GM11168 (cell line): ENCODE measurements around the gene PHTF2.
"Not testable (repeated sequence)": the region's sequence is repeated elsewhere in the genome, so short reads cannot be mapped to it uniquely, and the experiment has no call there.

ENCODE experiments used
- in situ Hi-C: fragments of 300-500 bp; cut with MboI; formaldehyde crosslinking; loops from one replicate; pipeline ENCODE4 v1.12.0; 2022; ENCODE audit warnings: low sequenced_read_pairs; ENCODE audit not compliant: unreplicated experiment

PHTF2 gene

DNA sequence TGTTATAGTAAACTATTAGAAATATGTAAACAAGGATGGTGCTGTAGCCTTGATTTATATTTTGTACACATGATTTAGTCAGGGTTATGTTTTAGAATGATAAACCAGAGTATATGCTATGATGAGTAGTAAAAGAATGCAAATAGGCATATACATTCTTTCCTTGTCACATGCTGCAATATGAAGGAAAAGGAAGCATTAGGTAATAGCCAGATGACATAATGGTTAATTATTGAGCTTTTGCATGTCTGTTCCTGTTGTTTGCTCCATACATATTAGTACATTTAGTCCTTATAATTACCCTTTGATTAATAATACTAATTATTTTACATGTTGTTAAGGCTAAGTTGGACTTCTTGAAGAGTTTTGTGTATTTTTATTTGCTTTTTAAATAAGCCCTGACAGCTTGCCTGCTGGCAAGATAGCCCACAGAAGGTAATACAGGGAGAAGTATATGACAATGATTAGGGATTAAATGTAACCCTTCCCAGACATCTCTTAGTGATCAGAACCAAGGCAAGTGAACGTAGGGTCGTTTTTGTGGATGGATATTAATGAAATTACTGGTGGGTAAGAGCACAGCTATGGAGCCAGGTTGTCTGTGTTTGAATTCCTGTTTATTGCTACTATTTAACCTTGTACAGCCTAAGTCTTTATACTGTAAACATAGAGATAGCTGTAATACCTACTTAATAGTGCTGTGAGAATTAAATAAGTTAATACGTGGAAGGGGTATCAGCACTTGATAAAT lies 68.4 kb downstream of the PHTF2 start:
- in situ Hi-C loops, result no loop called here

DNA sequence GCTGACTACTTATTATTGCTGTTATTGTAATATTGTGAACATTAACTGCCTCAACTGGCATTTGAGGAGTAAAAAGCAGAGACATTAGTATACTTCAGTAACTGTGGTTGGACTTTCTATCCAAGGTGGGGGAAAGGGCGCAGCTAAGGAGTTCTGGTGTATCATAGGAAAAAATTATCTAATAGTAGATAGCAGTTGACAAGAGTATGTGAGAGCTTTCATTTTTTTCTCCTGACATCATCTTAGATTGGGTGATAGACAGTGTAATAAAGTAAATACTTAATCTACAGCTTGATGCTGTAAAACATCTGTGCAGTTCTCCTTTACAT lies 68.9 kb downstream of the PHTF2 start:
- in situ Hi-C loops, result no loop called here

DNA sequence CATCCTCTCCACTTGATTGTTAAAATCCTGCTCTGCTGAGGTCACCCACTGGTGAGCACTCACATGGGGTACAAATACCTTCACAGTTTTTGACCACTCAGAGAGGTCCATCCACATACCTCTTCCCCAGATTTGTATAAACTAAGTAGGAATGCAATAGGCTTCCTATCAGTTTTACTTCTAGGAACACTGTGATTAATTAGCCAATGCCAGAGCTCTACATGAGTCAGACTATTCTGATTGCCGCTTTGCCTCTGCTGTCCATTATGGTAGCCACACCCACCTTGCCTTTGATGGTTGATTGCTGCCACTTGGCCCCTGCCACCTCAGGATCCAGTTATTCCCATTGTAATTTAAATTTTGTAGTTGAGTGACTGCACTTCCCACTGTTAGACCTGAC lies 73.7 kb downstream of the PHTF2 start:
- in situ Hi-C loops, result not testable (repeated sequence)

DNA sequence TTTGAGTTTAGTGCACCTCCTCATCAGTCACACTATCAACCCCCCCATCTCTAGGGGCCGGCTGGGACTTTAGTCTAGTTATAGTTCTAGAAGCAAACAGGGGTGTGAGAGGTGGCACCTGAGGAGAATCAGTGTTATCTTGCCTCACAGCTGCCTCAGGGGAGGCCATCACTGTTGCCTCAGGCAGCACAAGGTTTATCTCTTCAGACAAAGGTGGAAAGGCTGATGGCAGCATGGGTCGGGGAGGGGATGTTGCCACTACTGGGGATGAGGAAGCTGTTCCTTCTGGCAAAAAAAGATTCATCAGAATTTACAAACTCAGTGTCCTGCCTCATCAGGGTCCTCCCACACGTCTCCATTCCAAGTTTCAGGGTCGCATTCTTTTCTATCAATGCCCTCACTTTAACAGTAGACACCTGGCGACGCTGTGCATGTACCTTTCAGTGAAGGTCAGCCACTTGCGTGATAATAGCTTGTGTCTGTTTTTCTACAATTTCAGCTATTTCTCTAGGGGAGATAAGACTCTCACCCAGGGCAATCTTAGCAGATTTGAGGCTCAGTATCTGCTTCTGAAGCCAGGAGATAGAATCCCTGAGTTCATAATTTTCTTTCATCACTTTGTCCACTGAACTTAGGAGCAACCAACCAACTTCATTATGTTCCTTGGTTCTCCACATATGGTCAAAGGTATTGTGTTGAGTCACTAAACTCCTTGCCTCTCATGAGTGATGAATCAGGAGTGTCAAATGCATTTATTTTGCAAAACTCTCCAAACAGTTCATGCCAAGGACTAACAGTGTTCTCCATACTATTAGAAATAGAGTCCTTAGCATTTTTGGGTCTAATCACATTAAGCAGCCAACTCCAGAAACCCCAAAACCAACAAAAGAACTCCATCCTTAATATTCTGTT lies 75.1 kb downstream of the PHTF2 start:
- in situ Hi-C loops, result not testable (repeated sequence)

DNA sequence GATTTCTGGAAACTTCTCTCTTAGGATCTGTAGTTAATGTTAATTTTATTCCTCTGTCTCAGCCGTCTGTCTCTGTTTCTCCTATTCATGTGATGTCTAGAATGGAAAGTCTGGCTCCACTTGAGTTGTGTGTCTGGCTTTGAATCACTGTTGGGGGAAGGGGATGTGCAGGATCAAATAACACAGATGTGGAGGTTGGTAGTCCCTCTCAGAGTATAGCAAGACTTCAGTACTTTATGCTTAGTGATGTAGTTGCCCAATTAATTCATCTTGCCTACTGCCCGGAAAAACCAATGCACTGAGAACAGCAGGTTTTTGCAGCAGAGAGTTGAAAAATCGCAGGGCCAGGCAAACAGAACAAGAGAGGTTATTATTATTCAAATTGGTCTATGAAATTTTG lies 79.2 kb downstream of the PHTF2 start:
- in situ Hi-C loops, result no loop called here

DNA sequence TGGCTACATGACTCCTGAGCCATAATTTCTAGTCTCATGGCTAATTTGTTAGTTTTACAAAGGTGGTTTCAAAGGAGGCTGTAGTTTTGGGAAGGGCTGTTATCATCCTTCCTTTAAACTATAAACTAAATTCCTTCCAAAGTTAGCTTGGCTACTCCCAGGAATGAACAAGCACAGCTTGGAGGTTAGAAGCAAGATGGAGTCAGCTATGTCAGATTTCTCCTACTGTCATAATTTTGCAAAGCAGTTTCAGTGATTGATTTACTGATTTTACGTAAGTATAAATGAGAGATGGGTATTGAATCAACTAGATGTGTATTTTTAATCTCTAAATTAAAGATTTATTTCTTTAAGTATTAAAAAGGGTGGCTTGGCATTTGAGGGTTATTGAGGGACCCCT lies 79.9 kb downstream of the PHTF2 start:
- in situ Hi-C loops, result no loop called here

DNA sequence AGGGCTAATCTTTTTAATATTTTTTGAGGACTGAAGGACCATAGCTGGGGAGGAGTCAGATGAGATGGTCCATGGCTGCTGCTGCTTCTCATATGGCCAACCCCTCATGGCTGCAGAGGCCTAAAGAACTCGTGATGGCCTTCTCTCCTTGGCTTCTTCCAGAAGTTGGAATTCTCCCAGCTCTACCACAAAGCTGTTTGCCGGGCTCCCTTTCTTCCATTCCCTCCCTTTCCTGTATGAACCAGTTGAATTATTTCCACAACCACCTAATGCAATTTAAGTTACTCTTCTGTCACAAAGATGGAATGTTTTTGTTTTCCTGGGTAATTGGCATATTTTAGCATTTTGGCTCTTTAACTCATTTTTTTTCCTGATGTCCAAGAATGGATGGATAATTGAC lies 80.7 kb downstream of the PHTF2 start:
- in situ Hi-C loops, result no loop called here

DNA sequence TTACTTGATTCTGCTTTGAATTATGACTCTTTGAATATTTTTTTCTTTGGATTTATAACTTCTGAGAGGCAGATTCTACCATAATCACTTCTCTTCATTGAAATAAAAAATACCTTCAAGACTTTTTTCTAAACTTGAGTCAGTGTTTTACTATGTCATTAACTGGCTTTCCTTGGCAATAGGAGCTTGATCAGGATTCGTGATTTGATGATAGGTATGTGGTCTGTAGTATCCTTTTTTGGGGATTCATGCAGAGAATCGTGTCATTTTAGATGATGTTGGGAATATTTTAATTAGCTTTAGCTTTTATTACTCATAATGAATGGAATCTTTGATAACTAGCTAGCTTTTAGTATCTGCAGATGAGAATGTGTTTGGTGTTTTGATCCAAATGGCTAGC lies 83.3 kb downstream of the PHTF2 start:
- in situ Hi-C loops, result no loop called here

DNA sequence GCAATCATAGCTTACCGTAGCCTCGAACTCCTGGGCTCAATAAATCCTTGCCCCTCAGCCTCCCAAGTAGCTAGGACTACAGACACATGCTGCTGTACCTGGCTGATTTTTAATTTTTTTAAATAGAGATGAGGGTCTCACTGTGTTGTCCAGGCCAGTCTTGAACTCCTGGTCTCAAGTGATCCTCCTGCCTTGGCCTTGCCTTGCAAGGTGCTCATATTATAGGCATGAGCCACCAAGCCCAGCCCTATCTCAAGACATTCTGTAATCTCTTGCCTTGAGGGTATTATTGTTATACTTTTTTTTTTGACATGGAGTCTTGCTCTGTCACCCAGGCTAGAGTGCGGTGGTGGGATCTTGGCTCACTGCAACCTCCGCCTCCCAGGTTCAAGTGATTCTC lies 86.6 kb downstream of the PHTF2 start:
- in situ Hi-C loops, result no loop called here

DNA sequence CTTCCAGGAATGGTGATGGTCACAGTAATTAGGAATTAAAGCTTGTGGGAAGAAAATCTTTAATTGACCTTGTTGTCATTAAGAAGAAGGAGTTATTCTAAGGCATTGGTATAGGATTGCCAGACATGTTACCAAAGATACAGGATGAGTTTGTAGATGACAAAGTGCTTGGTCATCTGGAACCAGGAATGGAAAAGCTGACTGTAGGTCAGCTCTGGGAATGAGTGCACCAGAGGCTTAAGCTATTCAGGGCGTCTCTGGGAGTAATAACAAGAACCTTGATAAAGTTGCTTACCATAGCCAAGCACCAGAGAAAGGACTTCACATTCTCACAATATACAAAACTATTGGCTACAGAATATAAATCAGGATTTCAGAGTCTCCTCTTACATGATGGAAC lies 89.0 kb downstream of the PHTF2 start:
- in situ Hi-C loops, result no loop called here

DNA sequence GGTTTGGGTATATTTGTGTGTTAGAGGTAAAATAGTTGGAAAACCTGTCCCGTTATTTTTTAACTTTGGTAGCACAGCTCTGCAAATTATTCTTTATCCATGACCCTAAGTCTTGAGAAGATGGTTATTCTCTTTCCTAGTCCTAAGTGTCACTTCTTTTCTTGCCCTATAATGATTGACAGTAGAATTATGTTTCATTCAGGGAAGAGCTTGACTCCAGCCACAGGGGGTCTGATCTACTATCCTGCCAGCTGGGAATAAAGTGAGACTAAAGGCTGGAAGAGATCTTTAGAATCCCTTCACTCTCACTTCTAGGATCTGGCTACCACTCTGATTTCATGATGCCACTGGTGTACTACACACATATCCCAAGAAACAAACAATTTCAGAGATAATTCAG lies 90.4 kb downstream of the PHTF2 start:
- in situ Hi-C loops, result no loop called here

DNA sequence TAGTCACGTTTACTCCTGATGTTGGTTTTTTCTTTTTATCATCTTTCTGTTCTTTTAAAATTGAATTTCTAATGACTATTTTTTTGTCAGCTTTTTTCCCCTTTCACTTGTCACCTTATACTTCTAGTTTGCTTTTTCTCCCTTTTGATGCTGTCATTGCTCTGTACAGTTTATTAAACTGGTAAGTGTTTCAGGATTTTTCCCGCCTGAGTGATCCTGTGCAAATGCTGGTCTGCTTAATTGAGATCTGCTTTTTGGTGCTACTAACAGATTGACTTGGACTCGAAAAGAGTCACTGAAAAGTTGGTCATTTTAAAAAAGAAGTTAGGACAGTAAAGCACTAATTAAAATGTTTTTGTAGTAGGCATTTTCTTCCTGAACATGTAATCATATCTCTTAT lies 95.2 kb downstream of the PHTF2 start:
- in situ Hi-C loops, result no loop called here

DNA sequence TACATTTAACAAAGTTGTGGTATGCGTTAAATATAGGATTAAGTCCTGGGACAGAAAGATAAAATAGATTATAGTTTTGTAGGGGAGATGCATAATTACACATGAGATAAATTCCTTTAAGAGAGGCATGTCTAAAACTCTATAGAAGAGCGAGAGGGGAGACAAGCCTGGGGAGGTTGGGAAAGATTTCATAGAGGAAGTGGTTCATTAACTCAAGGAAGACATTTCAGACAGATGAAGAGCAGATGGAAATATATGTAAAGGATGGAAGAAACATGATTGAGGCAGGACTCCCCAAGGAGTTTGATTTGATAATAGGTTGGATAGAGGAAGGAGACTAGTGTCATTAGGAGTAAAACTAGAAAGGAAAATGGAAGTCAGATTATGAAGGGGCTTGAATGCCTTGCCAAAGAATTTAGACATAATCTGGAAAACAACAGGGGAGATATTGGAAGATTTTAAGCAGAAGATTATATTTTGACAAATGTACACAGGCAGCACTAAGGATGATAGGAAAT lies 96.1 kb downstream of the PHTF2 start:
- in situ Hi-C loops, result no loop called here

DNA sequence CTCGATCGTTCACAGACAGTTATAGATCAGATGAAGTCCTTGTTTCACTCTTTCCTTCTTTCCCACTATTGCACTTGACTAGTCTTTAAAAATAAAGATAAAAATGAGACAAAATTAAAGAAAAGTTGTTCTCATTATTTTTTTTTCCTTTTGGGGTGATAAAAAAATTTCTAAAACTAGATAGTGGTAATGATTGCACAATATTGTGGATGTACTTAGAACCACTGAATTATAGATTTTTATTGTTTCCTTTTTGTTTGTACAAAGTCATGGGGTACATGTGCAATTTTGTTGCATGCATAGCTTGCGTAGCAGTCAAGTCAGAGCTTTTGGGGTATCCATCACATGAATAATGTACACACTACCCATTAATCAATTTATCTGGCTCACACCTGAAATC lies 97.3 kb downstream of the PHTF2 start:
- in situ Hi-C loops, result no loop called here

DNA sequence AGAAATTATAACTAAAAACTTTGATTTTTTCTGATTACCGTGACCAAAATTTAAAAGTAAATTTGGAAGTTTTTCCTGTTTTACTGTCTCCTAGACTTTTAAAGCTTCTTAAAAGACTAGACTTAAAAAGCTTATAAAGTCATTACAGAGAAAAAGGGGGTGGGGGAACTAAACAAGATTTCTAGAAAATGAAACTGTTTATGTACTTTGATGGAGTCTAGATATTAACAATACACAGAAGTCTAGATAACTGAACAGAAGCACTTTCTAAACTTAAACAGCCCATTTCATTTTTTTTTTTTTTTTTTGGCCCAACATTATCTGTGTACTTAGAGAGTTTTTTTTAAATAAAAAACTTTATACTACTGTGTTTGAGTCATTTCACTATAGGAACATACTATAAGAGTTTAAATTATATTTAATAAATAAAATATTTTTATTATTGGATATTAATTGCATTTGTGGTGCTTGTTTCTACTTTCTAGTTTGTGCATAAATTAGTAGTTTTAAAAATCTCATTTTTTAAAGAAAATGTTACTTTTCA lies 98.5 kb downstream of the PHTF2 start:
- in situ Hi-C loops, result no loop called here

DNA sequence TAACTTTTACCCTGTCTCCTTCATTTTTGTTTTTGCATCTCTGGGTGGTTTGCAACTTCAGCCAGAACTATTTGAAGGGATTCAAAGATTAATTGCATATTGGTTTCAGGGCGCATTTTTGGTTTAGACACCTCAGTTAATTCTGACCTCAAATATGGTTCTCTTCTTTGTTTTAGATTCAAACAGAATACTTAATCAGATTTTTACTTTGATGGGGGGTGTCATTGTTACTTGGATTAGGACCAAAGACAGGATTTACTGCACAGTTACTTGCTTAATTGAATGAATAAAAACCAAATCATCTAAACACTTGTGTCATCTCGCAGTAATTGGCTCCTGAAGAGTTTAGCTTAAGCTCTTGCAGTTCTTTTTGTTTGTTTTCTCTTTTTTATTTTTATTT lies 100.9 kb downstream of the PHTF2 start:
- in situ Hi-C loops, result no loop called here

DNA sequence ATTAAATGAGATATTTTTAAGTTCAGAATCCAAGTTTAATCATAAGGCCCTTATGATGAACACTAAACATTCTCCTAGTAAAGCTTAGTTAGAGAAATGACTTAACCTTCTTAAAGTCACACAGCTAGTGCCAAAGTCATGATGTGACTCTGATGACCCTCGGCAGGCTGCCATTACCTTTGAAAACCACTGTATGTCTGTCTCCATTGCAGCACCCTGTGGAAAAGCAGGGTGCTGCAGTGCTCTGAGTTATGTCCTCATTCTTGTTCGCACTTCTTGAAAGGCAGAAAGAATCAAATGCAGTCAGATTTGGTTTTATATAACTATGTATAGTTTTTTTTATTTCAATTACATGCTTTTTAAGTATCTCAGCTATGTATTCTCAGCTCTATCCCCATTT lies 105.0 kb downstream of the PHTF2 start:
- in situ Hi-C loops, result loop anchor here (25.0 kb wide), 1 partner anchor 241 kb away; no protein-coding TSS in a partner anchor

DNA sequence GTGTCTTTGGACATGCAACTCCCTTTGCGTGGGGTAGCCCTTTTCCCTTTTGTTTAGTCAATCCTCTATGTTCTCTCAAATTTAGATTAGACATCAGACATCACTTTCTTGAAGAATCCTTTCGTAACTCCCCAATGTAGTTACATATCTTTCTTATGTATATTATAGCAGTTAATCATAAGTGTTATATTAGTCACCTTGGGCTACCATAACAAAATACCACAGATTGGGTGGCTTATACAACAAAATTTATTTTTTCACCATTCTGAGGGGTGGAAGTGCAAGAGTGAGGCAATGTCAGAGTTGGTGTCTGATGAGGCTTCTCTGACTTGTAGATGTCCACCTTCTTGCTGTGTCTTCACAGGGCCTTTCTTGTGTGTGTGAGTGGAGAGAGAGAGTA lies 105.7 kb downstream of the PHTF2 start:
- in situ Hi-C loops, result loop anchor here (25.0 kb wide), 1 partner anchor 242 kb away; no protein-coding TSS in a partner anchor

DNA sequence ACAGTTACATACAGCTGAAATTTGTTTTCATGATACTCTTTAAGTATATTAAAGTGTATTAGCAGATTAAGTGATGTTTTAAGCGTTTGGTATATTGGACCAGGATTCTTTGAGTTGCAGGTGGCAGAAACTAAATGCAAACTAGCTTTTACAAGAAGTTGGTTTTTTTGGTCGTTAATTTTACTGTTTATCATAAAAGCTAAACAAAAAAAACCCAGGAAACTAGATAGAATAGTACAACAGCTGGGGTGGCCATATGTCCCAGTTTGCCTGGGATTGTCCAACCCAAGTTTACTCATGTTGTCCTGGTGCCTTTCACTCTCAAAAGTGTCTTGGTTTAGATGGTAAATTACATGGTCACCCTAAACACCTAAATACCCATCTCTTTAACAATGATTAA lies 108.7 kb downstream of the PHTF2 start:
- in situ Hi-C loops, result loop anchor here (25.0 kb wide), 1 partner anchor 245 kb away; no protein-coding TSS in a partner anchor

DNA sequence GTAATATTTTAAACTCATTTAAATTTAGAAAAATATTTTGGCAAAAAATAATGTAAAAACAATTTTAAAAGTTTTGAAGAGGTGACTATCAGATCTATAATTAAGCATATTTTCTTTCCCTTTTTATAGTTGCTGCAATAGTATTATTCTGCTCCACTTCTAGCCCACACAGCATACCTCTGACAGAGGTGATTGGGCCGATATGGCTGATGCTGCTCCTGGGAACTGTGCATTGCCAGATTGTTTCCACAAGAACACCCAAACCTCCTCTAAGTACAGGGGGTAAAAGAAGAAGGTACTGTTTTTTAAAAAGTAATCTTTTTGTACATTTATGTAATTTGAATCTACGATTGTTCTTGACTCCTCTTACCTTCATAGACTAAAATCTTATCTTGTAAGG lies 110.1 kb downstream of the PHTF2 start:
- in situ Hi-C loops, result loop anchor here (25.0 kb wide), 1 partner anchor 246 kb away; no protein-coding TSS in a partner anchor

DNA sequence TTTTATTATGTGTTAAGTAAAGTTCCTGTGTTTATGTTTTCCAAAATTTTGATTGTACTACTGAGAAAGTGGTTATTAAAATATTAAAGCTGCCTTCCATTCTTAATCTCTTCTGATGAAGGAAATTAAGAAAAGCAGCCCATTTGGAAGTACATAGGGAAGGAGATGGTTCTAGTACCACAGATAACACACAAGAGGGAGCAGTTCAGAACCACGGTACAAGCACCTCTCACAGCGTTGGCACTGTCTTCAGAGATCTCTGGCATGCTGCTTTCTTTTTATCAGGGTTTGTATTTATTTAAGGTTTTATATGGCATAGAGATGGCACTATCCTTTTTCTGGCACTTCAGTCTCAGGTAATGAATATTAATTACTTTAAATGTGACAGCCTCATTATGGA lies 111.6 kb downstream of the PHTF2 start:
- in situ Hi-C loops, result loop anchor here (10.0 to 25.0 kb wide), 2 partner anchors 125 to 248 kb away; no protein-coding TSS in a partner anchor
